H1 (cell line): Measurements from ENCODE around the gene RAB25. TPM values are rescaled to one million over a fixed set of nuclear protein-coding genes. Genes with fewer than 3 reads are reported as not detected.

Source experiments
- GABPA ChIP-seq: IDR thresholded peaks from 2 replicates; pipeline ENCODE4 v1.6.1; 2011; ENCODE audit warnings: mild to moderate bottlenecking, low read length, moderate library complexity, borderline replicate concordance; ENCODE audit not compliant: insufficient read depth
- SRF ChIP-seq: IDR thresholded peaks from 2 replicates; pipeline ENCODE4 v1.6.1; 2011; ENCODE audit warnings: mild to moderate bottlenecking, low read depth, low read length, moderate library complexity
- polyA plus RNA-seq, 7 experiments: library from polyadenylated mRNA; depleted of rRNA in 3 of 7; stranded (reverse) in 5 of 7; unstranded in 2 of 7; fragments of >200 nt in 5 of 7; fragments of 200-250 nt in 2 of 7; gene quantifications; 1 replicate in 5 of 7; 2 replicates in 1 of 7; 4 replicates in 1 of 7; pipeline versions ENCODE4 v1.2.1 to v1.2.3, GENCODE V29; 2011 to 2013; ENCODE audit warnings: missing spikeins in 2 of 7, mixed read lengths in 2 of 7
- total RNA-seq: library from RNA; stranded (reverse); fragmentation: NEBNext Ultra II Directional; extraction: Animal tissue kit (Norgen Biotek cat#: 25700); gene quantifications from 2 replicates; pipeline ENCODE4 v1.2.1, GENCODE V29; 2021
- TF ChIP-seq, protein P1 (sequence below), 3 experiments: IDR thresholded peaks; 1 replicate in 2 of 3; 2 replicates in 1 of 3; pipeline versions ENCODE4 v1.5.1 to v1.6.1; 2011; ENCODE audit warnings: low read length in 3 of 3, mild to moderate bottlenecking in 3 of 3, inconsistent platforms in 2 of 3, low read depth in 1 of 3, moderate library complexity in 1 of 3; ENCODE audit not compliant: insufficient read depth in 1 of 3; ENCODE audit errors: control extremely low read depth in 1 of 3

Gene RAB25
- total and polyA plus RNA-seq, 2 of the 8 experiments (the other 6 are each of a cell fraction or from before 2014, with no cell fraction given) = 34.8 to 98.2 TPM

DNA sequence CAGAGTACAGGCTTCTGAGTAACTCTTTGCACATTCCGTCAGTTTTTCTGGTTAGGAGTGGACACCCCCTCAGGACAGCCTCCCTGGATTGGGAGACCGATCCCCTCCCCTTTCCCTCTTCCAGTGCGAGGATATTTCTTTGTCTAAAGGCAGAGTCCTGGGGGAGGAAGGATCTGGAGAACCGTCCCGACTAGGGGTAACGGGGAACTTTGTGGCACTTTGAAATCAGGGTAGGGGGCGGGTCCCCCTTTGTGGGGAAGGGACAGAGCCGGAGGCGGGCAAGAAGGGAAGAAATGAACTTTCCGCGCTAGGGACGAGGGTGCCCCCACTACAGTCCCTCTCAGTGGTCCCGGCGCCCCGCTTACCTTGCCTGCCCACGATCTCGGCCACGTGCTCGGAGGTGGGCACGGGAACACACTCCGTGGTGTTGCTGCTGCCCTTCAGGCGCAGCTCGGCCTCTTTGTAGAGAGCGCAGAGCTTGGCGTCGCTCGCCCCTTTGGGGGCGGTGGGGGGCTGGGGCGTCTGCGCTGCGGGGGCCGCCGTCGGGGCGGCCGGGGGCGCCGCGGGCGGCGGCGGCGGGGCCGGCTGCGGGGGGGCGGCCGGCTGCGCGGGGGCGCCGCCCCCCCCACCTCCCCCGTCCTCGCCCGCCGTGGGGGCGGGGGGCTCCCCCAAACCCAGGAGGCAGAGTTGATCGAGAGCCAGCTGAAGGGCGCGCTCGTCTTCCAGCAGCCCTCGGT lies 20.4 kb downstream of the RAB25 start (continued):
- no peak for TF ChIP-seq GABPA
- TF ChIP-seq, protein P1, sequence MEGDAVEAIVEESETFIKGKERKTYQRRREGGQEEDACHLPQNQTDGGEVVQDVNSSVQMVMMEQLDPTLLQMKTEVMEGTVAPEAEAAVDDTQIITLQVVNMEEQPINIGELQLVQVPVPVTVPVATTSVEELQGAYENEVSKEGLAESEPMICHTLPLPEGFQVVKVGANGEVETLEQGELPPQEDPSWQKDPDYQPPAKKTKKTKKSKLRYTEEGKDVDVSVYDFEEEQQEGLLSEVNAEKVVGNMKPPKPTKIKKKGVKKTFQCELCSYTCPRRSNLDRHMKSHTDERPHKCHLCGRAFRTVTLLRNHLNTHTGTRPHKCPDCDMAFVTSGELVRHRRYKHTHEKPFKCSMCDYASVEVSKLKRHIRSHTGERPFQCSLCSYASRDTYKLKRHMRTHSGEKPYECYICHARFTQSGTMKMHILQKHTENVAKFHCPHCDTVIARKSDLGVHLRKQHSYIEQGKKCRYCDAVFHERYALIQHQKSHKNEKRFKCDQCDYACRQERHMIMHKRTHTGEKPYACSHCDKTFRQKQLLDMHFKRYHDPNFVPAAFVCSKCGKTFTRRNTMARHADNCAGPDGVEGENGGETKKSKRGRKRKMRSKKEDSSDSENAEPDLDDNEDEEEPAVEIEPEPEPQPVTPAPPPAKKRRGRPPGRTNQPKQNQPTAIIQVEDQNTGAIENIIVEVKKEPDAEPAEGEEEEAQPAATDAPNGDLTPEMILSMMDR (IDR thresholded peaks at IDR 0.05; ENCODE audit: control extremely low read depth in 1 of 3, insufficient read depth in 1 of 3, low read depth in 1 of 3, low read length in 3 of 3) = no peak
- TF ChIP-seq SRF = no peak
